ENCODE measurements around the gene SMARCB1.

The SMARCB1 gene

GRCh38 chr22:23796461-23796860 is 9.7 kb downstream of the SMARCB1 start:
- no peak for TF ChIP-seq CTCF (IDR thresholded peaks at IDR 0.05; ENCODE audit: low read depth, low read length)
- H3K4me3 ChIP-seq (ENCODE audit: low read depth, low read length) = no peak overlapping the region

DNA sequence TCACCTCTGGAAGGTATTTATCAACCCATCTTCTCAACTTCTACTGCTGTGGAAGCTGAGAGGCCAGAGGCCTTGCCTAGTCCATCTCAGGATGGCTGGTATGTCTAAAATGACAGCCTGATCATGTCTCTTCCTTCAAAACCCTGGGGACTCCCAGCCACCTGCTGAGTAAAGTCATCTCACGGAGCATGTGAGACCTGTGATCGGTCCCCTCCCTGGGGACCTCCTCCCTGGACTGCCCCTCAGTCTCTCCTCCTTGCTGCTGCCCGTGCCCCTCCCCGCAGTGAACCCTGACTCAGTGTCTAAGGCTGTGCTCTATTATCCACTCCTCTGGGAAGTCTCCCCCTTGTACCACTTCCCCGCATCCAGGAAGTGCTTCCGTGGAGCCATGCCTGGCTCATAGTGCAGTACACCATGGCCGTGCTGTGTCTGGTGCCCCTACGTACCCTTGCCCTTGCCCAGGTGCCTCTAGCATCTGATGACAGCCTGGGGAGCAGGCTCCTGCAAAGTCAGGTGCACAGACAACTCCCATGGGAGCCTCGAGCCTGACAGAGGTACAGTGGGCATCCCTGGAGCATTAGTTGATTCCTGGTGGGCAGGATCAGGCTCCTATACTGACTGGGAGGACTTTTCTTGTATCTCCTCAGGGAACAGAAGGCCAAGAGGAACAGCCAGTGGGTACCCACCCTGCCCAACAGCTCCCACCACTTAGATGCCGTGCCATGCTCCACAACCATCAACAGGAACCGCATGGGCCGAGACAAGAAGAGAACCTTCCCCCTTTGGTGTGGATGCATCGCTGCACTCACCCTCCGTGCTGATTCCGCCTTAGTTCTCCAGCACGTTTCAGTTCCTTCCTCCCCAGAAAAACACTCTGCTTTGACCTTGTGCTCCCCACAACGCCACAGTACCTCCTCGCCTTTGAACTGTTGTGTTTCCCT is 13.8 kb downstream of the SMARCB1 start:
- no peak overlapping the region for H3K4me3 ChIP-seq (ENCODE audit: low read depth, low read length)
- TF ChIP-seq CTCF (IDR thresholded peaks at IDR 0.05; ENCODE audit: low read depth, low read length) = no peak

GRCh38 chr22:23801238-23801821 is 14.6 kb downstream of the SMARCB1 start:
- no peak for TF ChIP-seq CTCF (IDR thresholded peaks at IDR 0.05; ENCODE audit: low read depth, low read length)
- H3K4me3 ChIP-seq (ENCODE audit: low read depth, low read length) = no peak overlapping the region

GRCh38 chr22:23801886-23802377 is 15.2 kb downstream of the SMARCB1 start:
- TF ChIP-seq CTCF (IDR thresholded peaks at IDR 0.05; ENCODE audit: low read depth, low read length) = no peak
- H3K4me3 ChIP-seq (ENCODE audit: low read depth, low read length) = no peak overlapping the region

DNA sequence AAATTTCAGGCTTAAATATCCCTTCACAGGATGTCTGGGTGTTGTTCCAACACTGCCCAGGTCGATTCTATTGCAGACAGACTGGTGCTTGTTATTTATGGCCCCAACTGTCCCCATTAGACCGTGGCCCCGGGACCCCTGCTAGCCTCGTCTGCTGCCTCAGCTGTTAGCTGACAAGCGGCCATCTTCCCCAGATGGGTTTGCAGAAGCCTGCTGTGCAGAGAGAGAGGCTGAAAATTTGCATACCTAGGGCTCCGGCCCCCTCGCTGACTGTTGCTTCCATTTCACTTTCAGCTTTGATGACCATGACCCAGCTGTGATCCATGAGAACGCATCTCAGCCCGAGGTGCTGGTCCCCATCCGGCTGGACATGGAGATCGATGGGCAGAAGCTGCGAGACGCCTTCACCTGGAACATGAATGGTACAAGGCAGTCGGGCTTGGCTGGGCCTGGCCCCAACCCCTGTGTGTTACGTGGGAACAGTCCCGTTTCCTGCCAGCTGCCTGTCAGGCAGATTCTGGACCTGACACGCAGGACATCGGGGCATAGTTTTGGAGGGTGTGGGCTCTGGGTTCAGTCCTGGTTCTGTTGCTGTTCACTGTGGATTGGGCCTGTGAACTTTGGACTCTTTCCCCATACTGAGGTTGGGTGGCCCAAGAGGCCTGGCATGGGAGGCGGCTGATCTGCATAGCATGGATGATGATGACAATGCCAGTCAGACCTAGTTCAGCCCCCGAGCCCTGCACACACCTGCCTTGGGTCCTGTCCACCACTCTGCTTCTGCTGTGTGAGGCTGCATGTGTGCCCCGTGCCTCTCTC is 16.4 kb downstream of the SMARCB1 start:
- no peak overlapping the region for H3K4me3 ChIP-seq (ENCODE audit: low read depth, low read length)
- no peak for TF ChIP-seq CTCF (IDR thresholded peaks at IDR 0.05; ENCODE audit: low read depth, low read length)

DNA sequence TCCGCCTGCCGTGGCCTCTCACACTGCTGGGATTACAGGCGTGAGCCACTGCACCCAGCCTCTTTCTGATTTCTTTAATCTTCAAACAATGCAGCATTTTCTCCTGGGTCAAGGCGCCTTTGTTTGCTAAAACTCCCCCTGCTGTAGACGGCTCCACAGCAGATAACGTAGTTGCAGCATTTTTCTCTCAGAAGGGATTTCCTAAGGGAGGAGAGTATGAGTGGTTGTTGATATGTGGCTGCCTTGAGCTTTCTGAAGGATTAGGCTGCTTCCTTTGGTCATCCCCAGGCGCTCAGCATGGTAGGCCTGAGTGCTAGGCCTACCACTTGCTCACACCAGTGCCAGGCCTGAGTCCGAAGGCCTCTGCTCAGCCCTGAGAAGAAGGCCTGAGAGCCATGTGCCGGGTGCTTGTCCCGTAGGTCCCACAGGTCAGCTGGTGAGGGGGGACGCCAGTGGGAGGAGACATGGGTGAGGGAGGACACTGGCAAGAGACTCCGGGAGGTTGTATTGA is 18.1 kb downstream of the SMARCB1 start:
- TF ChIP-seq CTCF (IDR thresholded peaks at IDR 0.05; ENCODE audit: low read depth, low read length) = no peak

More for the DNA sequence above, 18.1 kb downstream of the SMARCB1 start:
- no peak overlapping the region for H3K4me3 ChIP-seq (ENCODE audit: low read depth, low read length)

Data from WI38 (cell line).